PC-9 (cell line): Measurements from ENCODE around the gene TCIRG1.

Experiments used
- CTCF ChIP-seq: fragments of 200-600 bp; sonication (generic); conservative IDR thresholded peaks from 2 replicates; pipeline ENCODE4 v1.6.1; 2017; ENCODE audit warnings: mixed run types, antibody characterized with exemption, mild to moderate bottlenecking, moderate library complexity
- EZH2 ChIP-seq: fragments of 200-600 bp; sonication (generic); IDR thresholded peaks from 2 replicates; pipeline ENCODE4 v1.8.0; 2017; ENCODE audit warnings: antibody characterized with exemption, low read depth

GRCh38 chr11:68018730-68019190 is 20.1 kb upstream of the TCIRG1 start:
- TF ChIP-seq CTCF (no peak), EZH2 (no peak)
